NCI-H1417 (cell line): Measurements from ENCODE around the gene IL1RAPL2.
"Not testable (repeated sequence)": the region's sequence is repeated elsewhere in the genome, so short reads cannot be mapped to it uniquely, and the experiment has no call there.

Experiments used
- DNase-seq, 3 experiments: peaks; one replicate each; lab custom pipeline; 2025; lab: John Stamatoyannopoulos, UW

Gene IL1RAPL2

GRCh38 chrX:105018865-105019264 lies 452.9 kb downstream of the IL1RAPL2 start:
- DNase-seq, result no peak

- DNase-seq, result not testable (repeated sequence)
These were observed 463.0 kb downstream of the IL1RAPL2 start for GRCh38 chrX:105028962-105029361.

- DNase-seq, result no peak
These were observed 472.8 kb downstream of the IL1RAPL2 start for GRCh38 chrX:105038672-105039328.

GRCh38 chrX:105050921-105051320 lies 484.9 kb downstream of the IL1RAPL2 start:
- no peak for DNase-seq

GRCh38 chrX:105051364-105051763 lies 485.4 kb downstream of the IL1RAPL2 start:
- DNase-seq, result no peak

GRCh38 chrX:105052926-105053325 lies 486.9 kb downstream of the IL1RAPL2 start:
- DNase-seq, result no peak

- no peak for DNase-seq
These were observed 497.7 kb downstream of the IL1RAPL2 start for GRCh38 chrX:105063743-105064142.

- DNase-seq, result no peak
These were observed 532.2 kb downstream of the IL1RAPL2 start for GRCh38 chrX:105098201-105098600.

GRCh38 chrX:105098812-105099211 lies 532.8 kb downstream of the IL1RAPL2 start:
- DNase-seq, result no peak

GRCh38 chrX:105101378-105101777 lies 535.4 kb downstream of the IL1RAPL2 start:
- DNase-seq, result no peak

GRCh38 chrX:105109936-105110335 lies 543.9 kb downstream of the IL1RAPL2 start:
- no peak for DNase-seq

GRCh38 chrX:105114554-105115130 lies 548.6 kb downstream of the IL1RAPL2 start:
- DNase-seq, result no peak

- not testable (repeated sequence) for DNase-seq
These were observed 549.8 kb downstream of the IL1RAPL2 start for GRCh38 chrX:105115596-105116320.

- no peak for DNase-seq
These were observed 550.5 kb downstream of the IL1RAPL2 start for GRCh38 chrX:105116486-105116885.

GRCh38 chrX:105117621-105118020 lies 551.6 kb downstream of the IL1RAPL2 start:
- no peak for DNase-seq

- DNase-seq, result no peak
These were observed 554.5 kb downstream of the IL1RAPL2 start for GRCh38 chrX:105120463-105120862.

GRCh38 chrX:105121186-105121585 lies 555.2 kb downstream of the IL1RAPL2 start:
- no peak for DNase-seq

- no peak for DNase-seq
These were observed 560.2 kb downstream of the IL1RAPL2 start for GRCh38 chrX:105126201-105126600.

GRCh38 chrX:105134273-105134672 lies 568.3 kb downstream of the IL1RAPL2 start:
- DNase-seq, result no peak

GRCh38 chrX:105136786-105137185 lies 570.8 kb downstream of the IL1RAPL2 start:
- no peak for DNase-seq

GRCh38 chrX:105150036-105150435 lies 584.0 kb downstream of the IL1RAPL2 start:
- no peak for DNase-seq

- peak in 1 of 3 experiments; percentile 19 for DNase-seq
These were observed 584.6 kb downstream of the IL1RAPL2 start for GRCh38 chrX:105150557-105150956.

- no peak for DNase-seq
These were observed 601.2 kb downstream of the IL1RAPL2 start for GRCh38 chrX:105167233-105167632.
